C4-2B (cell line): ENCODE measurements around the gene SUPT5H.

Source experiments
- H3K27ac ChIP-seq: fragments of 450-650 bp; 2 replicates; pipeline ENCODE4 v1.5.1; 2017
- CTCF ChIP-seq: fragments of 450-650 bp; conservative IDR thresholded peaks from 2 replicates; pipeline ENCODE4 v1.5.1; 2017; ENCODE audit warnings: mild to moderate bottlenecking
- ZFX ChIP-seq: fragments of 450-650 bp; IDR thresholded peaks from 2 replicates; pipeline ENCODE4 v1.6.1; 2017

The SUPT5H gene

DNA sequence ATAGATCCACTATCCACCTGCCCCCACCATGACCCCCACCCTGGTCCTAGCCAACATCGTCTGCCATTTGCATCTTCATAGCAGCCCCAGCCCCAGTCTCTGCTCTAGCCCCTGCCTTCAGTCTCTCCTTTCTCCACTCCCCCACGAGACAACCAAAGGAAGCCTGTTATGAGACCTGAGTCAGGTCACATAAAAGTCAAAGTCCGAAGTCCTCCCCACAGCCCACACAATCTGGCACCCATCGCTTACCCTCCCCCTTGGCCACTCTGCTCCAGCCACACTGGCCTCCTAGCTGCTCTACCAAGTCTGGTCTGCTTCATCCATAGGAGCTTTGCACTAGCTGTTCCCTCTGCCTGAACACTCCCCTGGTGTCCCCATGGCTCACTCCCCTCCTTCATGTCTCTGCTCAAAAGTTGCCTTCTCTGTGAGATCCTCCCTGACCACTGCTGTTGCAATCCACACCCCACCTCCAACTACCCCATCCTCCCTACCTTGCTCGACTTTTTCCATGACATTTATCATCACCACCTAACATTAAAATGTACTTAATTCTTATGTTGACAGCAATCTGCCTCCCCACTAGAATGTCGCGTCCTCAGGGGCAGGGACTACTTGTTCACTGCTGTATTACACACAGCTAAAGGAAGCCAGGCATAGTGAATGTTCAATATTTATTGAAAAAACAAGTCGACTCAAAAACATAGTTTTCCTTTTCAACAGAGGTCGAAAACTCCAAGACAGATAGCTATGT lies 34.1 kb upstream of the SUPT5H start:
- TF ChIP-seq CTCF = no peak
- no peak overlapping the region; the same call in none of the 2 replicates for H3K27ac ChIP-seq

GRCh38 chr19:39411832-39412099 lies 33.6 kb upstream of the SUPT5H start:
- H3K27ac ChIP-seq = peak overlapping the region; percentile 76; the same call in 1 of the 2 replicates
- TF ChIP-seq ZFX (no peak), CTCF (peak; percentile 90)

DNA sequence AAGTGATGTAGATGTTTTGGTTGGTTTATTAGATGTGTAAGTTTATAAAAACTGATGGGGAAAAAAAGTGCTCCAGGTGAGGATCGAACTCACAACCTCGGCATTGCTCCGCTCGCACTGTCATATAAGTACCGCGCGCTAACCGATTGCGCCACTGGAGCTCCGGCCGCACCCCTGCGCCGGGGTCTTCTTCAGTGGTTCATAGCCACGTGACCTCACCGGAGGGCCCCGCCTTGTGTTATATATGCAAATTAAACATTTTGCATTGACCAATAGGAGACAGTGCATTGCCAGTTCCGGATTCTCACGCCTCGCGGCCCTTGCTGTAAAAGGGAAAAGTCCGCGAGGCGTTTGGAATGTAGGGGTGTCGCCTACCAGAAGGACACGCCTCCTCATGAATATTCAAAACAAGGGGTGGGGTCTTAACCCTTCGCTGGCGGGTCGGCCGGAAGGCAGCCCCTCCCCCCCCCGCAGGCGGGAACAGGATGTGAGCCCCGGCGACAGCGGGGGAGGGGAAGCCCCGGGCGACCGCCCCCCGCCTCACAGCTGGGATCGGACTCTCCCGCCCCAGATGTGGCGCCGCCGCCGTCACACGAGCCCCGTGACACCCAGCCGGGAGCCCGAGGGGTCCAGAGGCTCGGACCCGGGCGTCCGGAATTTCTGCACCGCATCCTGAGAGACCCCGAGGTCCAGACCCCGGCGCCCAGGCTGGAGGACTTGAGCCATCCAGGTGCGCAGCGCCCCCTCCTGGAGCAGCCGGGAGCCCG lies 33.1 kb upstream of the SUPT5H start, which contains the start of gene PLEKHG2:
Gene PLEKHG2, plus strand, starts transcription at position 570 of the 767 bp plus-strand sequence. CDS start 1,418 bp downstream, outside the sequence.
- peak within 1 kb of the TSS; percentile 76 for H3K27ac ChIP-seq
- TF ChIP-seq ZFX = no peak
- TF ChIP-seq CTCF = peak; percentile 73

- no peak for TF ChIP-seq ZFX
- TF ChIP-seq CTCF = peak; percentile 30
Observed at GRCh38 chr19:39412867-39413271, 32.5 kb upstream of the SUPT5H start.

DNA sequence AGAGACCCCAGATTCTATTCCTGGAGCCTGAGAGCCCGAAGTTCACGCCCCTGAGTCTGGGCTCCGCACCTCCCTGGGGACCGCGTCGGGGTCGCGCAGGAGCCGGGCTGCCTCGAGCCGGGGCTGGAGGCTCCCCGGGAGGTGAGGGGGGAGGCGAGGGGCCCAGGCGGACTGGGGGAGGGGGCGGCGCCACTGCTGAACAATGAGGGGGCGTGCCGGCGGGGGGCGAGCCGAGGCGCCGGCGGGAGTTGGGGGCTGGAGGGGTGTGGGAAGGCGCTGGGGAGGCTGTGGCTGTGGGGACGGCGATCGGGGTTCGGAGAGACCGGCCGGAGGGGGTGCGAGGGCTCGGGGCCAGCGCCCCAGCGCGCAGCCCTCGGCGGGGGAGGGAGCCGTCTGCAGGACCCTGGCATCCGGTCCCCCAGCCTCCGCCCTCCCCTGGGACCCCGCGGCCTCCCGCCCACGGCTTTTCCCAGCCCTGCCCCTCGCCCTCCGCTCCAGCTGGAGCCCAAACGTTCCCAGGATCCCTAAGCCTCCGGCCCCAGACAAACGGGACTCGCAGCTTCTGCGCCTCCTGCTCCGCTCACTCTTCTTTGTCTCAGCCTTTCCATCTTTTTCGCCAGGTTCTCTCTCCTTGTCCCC lies 32.0 kb upstream of the SUPT5H start:
- TF ChIP-seq ZFX = no peak
- no peak for TF ChIP-seq CTCF
- peak overlapping the region; percentile 76; the same call in 1 of the 2 replicates for H3K27ac ChIP-seq

More at GRCh38 chr19:39412867-39413271, 32.5 kb upstream of the SUPT5H start:
- H3K27ac ChIP-seq = peak overlapping the region; percentile 76

DNA sequence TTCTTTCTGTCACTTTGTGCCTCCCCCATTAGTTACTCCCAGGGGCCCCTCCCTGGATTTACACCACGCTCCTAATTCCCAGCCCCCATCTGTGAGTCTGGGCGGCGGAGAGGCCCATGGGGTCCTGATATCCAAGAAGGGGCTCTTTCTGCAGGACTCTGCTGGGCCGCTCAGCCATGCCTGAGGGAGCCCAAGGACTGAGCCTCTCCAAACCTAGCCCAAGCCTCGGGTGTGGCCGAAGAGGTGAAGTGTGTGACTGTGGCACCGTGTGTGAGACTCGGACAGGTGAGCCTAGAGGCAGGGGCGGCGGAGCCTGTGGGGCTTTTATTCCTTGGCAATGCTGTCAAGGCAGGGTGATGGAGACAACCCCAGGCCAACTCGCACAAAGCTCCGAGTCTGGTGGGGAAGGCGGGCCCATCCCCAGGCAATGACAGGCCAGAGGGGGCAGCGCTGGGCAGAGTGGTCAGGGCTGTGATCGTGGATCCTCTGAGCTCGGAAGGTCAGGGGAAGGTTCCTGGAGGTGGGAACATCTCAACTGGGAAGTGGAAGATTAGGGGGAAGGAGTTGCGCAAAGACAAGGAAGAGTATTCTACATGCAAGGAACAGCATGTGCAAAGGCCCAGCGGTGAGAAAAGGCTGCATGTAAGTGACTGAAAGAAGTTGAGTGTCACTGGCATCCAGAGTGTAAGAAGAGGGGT lies 31.3 kb upstream of the SUPT5H start:
- TF ChIP-seq CTCF (no peak; the same call in 1 of the 2 replicates), ZFX (no peak)
- no peak overlapping the region for H3K27ac ChIP-seq
